H1 (cell line): ENCODE results near the gene SECISBP2. TPM values are rescaled to one million over a fixed set of nuclear protein-coding genes. Genes with fewer than 3 reads are reported as not detected.
A peak's percentile ranks its signal among the peaks of the same experiment; 100 is the strongest.

Source experiments
- CTCF ChIA-PET: fragments of 300-600 bp; sonication (Branson Sonifier 250); formaldehyde crosslinking; loops from one replicate; lab custom pipeline; 2021; ENCODE audit not compliant: partially characterized antibody; lab: Charles Lee
- POLR2A ChIA-PET: fragments of 300-600 bp; sonication (Branson Sonifier 250); formaldehyde crosslinking; loops from one replicate; lab custom pipeline; 2021; ENCODE audit warnings: inconsistent platforms; ENCODE audit not compliant: partially characterized antibody; lab: Charles Lee
- DNase-seq, 2 experiments: peaks; one replicate each; pipeline versions ENCODE4 v3.0.0 to v3.0.0-alpha.2; 2010 to 2022; ENCODE audit warnings: low spot score in 2 of 2, low read depth in 1 of 2, mixed read lengths in 1 of 2
- FAIRE-seq: peaks from 2 replicates; lab custom pipeline; 2011; peaks lifted over from hg19 to GRCh38; lab: Jason Lieb, UNC
- H2AFZ ChIP-seq: 2 replicates; pipeline ENCODE4 v1.8.1; 2012; ENCODE audit warnings: low read length, inconsistent platforms
- H2AK5ac ChIP-seq: 2 replicates; pipeline ENCODE4 v1.6.1; 2013; ENCODE audit warnings: low read depth, low read length
- H2BK120ac ChIP-seq: replicated peaks from 2 replicates; pipeline ENCODE3; 2013; ENCODE audit warnings: low read depth, low read length, inconsistent platforms
- H2BK12ac ChIP-seq: 2 replicates; pipeline ENCODE4 v1.6.1; 2013; ENCODE audit warnings: low read depth, low read length
- H2BK15ac ChIP-seq: 2 replicates; pipeline ENCODE4 v1.6.1; 2013; ENCODE audit warnings: low read length
- H2BK20ac ChIP-seq: 2 replicates; pipeline ENCODE4 v1.6.1; 2013; ENCODE audit warnings: low read length
- H2BK5ac ChIP-seq: 2 replicates; pipeline ENCODE4 v1.6.1; 2013; ENCODE audit warnings: low read depth, low read length
- H3K14ac ChIP-seq: 2 replicates; pipeline ENCODE4 v1.6.1; 2013; ENCODE audit warnings: inconsistent platforms; ENCODE audit not compliant: insufficient read length
- H3K18ac ChIP-seq: 2 replicates; pipeline ENCODE4 v1.6.1; 2013; ENCODE audit warnings: low read length; ENCODE audit errors: extremely low read depth
- H3K23ac ChIP-seq: 2 replicates; pipeline ENCODE4 v1.6.1; 2013; ENCODE audit warnings: inconsistent platforms; ENCODE audit not compliant: insufficient read length
- H3K23me2 ChIP-seq: 2 replicates; pipeline ENCODE4 v1.6.1; 2013; ENCODE audit warnings: low read depth, low read length
- H3K27ac ChIP-seq: 2 replicates; pipeline ENCODE4 v1.6.1; 2011; ENCODE audit warnings: low read depth, low read length, inconsistent platforms
- H3K27me3 ChIP-seq, 4 experiments: replicated peaks in 1 of 4; 1 replicate in 1 of 4; 2 replicates in 3 of 4; pipeline versions ENCODE4 v1.6.1 to v1.8.1; 2011 to 2013; ENCODE audit warnings: low read length in 3 of 4, mild to moderate bottlenecking in 3 of 4, inconsistent platforms in 2 of 4, mixed read lengths in 2 of 4, moderate library complexity in 1 of 4; ENCODE audit not compliant: control insufficient read depth in 3 of 4, insufficient read depth in 3 of 4; ENCODE audit errors: extremely low read depth in 1 of 4
- H3K36me3 ChIP-seq, 4 experiments: 2 replicates each; pipeline versions ENCODE4 v1.6.1 to v1.8.1; 2011 to 2013; ENCODE audit warnings: mild to moderate bottlenecking in 4 of 4, low read length in 3 of 4, moderate library complexity in 2 of 4, control low read depth in 1 of 4, inconsistent platforms in 1 of 4; ENCODE audit not compliant: insufficient read depth in 4 of 4, control insufficient read depth in 2 of 4
- H3K4ac ChIP-seq: replicated peaks from 2 replicates; pipeline ENCODE3; 2013; ENCODE audit warnings: low read length, low read depth, mixed read lengths, inconsistent platforms; ENCODE audit not compliant: insufficient read length
- H3K4me1 ChIP-seq, 4 experiments: replicated peaks in 1 of 4; 1 replicate in 1 of 4; 2 replicates in 3 of 4; pipeline versions ENCODE4 v1.6.1 to v1.8.1; 2011 to 2013; ENCODE audit warnings: low read length in 3 of 4, inconsistent platforms in 2 of 4, mixed read lengths in 1 of 4; ENCODE audit not compliant: insufficient read depth in 4 of 4, control insufficient read depth in 3 of 4
- H3K4me2 ChIP-seq, 2 experiments: 2 replicates each; pipeline versions ENCODE4 v1.6.1 to v1.8.1; 2011 to 2013; ENCODE audit warnings: low read depth in 2 of 2, low read length in 2 of 2, control low read depth in 1 of 2, inconsistent platforms in 1 of 2, mild to moderate bottlenecking in 1 of 2; ENCODE audit not compliant: insufficient read depth in 1 of 2
- H3K4me3 ChIP-seq, 4 experiments: fragments of 200-600, 300-600 bp in 1 of 4; sonication (generic), shearing (Covaris generic), sonication (Bioruptor Twin) in 1 of 4; 2 replicates each; pipeline versions ENCODE4 v1.5.1 to v1.8.1; 2011 to 2016; ENCODE audit warnings: low read length in 4 of 4, low read depth in 3 of 4, control low read depth in 2 of 4, inconsistent platforms in 2 of 4, mild to moderate bottlenecking in 2 of 4, mixed read lengths in 1 of 4, moderate library complexity in 1 of 4; ENCODE audit not compliant: insufficient read depth in 2 of 4; ENCODE audit errors: extremely low read depth in 1 of 4
- H3K56ac ChIP-seq: replicated peaks from 2 replicates; pipeline ENCODE3; 2013; ENCODE audit warnings: low read depth, mild to moderate bottlenecking, mixed read lengths, low read length, inconsistent platforms; ENCODE audit not compliant: insufficient read length
- H3K79me1 ChIP-seq: 2 replicates; pipeline ENCODE4 v1.6.1; 2013; ENCODE audit warnings: low read depth, low read length, control low read depth
- H3K79me2 ChIP-seq, 2 experiments: 2 replicates each; pipeline versions ENCODE4 v1.6.1 to v1.8.1; 2012 to 2013; ENCODE audit warnings: low read length in 2 of 2, mild to moderate bottlenecking in 2 of 2, inconsistent platforms in 1 of 2; ENCODE audit not compliant: insufficient read depth in 2 of 2, control insufficient read depth in 1 of 2
- H3K9ac ChIP-seq, 4 experiments: replicated peaks in 1 of 4; 1 replicate in 1 of 4; 2 replicates in 3 of 4; pipeline versions ENCODE4 v1.6.1 to v1.8.1; 2011 to 2013; ENCODE audit warnings: low read depth in 3 of 4, low read length in 3 of 4, control low read depth in 2 of 4, mild to moderate bottlenecking in 2 of 4, moderate library complexity in 2 of 4, inconsistent platforms in 1 of 4; ENCODE audit errors: extremely low read depth in 1 of 4
- H3K9me3 ChIP-seq, 2 experiments: 2 replicates each; pipeline versions ENCODE4 v1.6.1 to v1.8.1; 2012 to 2013; ENCODE audit warnings: mild to moderate bottlenecking in 2 of 2, moderate library complexity in 2 of 2, control low read depth in 1 of 2, inconsistent platforms in 1 of 2, low read depth in 1 of 2, low read length in 1 of 2, mixed read lengths in 1 of 2; ENCODE audit not compliant: insufficient read depth in 2 of 2
- H4K20me1 ChIP-seq, 2 experiments: replicated peaks in 1 of 2; 2 replicates each; pipeline versions ENCODE3 to v1.8.1; 2011 to 2013; ENCODE audit warnings: inconsistent platforms in 2 of 2, low read length in 2 of 2, mild to moderate bottlenecking in 1 of 2; ENCODE audit not compliant: insufficient read depth in 2 of 2, control insufficient read depth in 1 of 2
- H4K5ac ChIP-seq: 2 replicates; pipeline ENCODE4 v1.6.1; 2013; ENCODE audit warnings: low read length, low read depth, mixed read lengths, inconsistent platforms; ENCODE audit not compliant: insufficient read length
- H4K8ac ChIP-seq: 2 replicates; pipeline ENCODE4 v1.8.0; 2013; ENCODE audit warnings: mild to moderate bottlenecking, moderate library complexity, low read length, inconsistent platforms; ENCODE audit not compliant: insufficient read depth; ENCODE audit errors: extremely low read depth
- H4K91ac ChIP-seq: replicated peaks from 2 replicates; pipeline ENCODE3; 2013; ENCODE audit warnings: low read length, mixed read lengths, inconsistent platforms; ENCODE audit not compliant: insufficient read length
- ASH2L ChIP-seq: fragments of 200-600, 300-600 bp; sonication (generic); IDR thresholded peaks from one replicate; pipeline ENCODE4 v1.7.1; 2017; ENCODE audit warnings: low read length
- CEBPB ChIP-seq: IDR thresholded peaks from 2 replicates; pipeline ENCODE4 v1.6.1; 2012; ENCODE audit warnings: low read depth, low read length
- CHD1 ChIP-seq: IDR thresholded peaks from 2 replicates; pipeline ENCODE4 v1.6.1; 2012; ENCODE audit warnings: low read depth, low read length, improper control_type of control experiment
- CHD2 ChIP-seq: IDR thresholded peaks from 2 replicates; pipeline ENCODE4 v1.6.1; 2012; ENCODE audit warnings: low read length, improper control_type of control experiment
- CREB1 ChIP-seq: IDR thresholded peaks from 2 replicates; pipeline ENCODE4 v1.6.1; 2012; ENCODE audit warnings: inconsistent platforms
- FOSL1 ChIP-seq: IDR thresholded peaks from 2 replicates; pipeline ENCODE4 v1.6.1; 2011; ENCODE audit warnings: mild to moderate bottlenecking, low read depth, low read length, moderate library complexity; ENCODE audit not compliant: insufficient read depth
- GABPA ChIP-seq: IDR thresholded peaks from 2 replicates; pipeline ENCODE4 v1.6.1; 2011; ENCODE audit warnings: mild to moderate bottlenecking, low read length, moderate library complexity, borderline replicate concordance; ENCODE audit not compliant: insufficient read depth
- JUN ChIP-seq: IDR thresholded peaks from 2 replicates; pipeline ENCODE4 v1.6.1; 2011; ENCODE audit warnings: low read depth, mild to moderate bottlenecking, improper control_type of control experiment, low read length
- NRF1 ChIP-seq: IDR thresholded peaks from 2 replicates; pipeline ENCODE4 v1.6.1; 2011; ENCODE audit warnings: mild to moderate bottlenecking, low read depth, low read length, improper control_type of control experiment
- PHF8 ChIP-seq: fragments of 200-600 bp; sonication (generic); conservative IDR thresholded peaks from 2 replicates; pipeline ENCODE4 v1.7.1; 2012; ENCODE audit warnings: low read depth, mild to moderate bottlenecking, inconsistent platforms, low read length, moderate library complexity
- POU5F1 ChIP-seq: IDR thresholded peaks from 2 replicates; pipeline ENCODE4 v1.6.1; 2011; ENCODE audit warnings: low read depth, mild to moderate bottlenecking, low read length, moderate library complexity
- RXRA ChIP-seq: IDR thresholded peaks from 2 replicates; pipeline ENCODE4 v1.6.1; 2011; ENCODE audit warnings: low read depth, mild to moderate bottlenecking, low read length, moderate library complexity; ENCODE audit not compliant: insufficient read depth
- SIRT6 ChIP-seq: IDR thresholded peaks from one replicate; pipeline ENCODE4 v1.7.1; 2012; ENCODE audit warnings: low read length, inconsistent platforms
- SIX5 ChIP-seq: IDR thresholded peaks from 2 replicates; pipeline ENCODE4 v1.6.1; 2011; ENCODE audit warnings: mild to moderate bottlenecking, low read depth, low read length
- TBP ChIP-seq: IDR thresholded peaks from 2 replicates; pipeline ENCODE4 v1.6.1; 2011; ENCODE audit warnings: low read depth, low read length, improper control_type of control experiment
- TEAD4 ChIP-seq: IDR thresholded peaks from 2 replicates; pipeline ENCODE4 v1.6.1; 2012; ENCODE audit warnings: low read depth, low read length, inconsistent platforms, mixed read lengths
- WGBS, 2 experiments: shearing (Covaris generic) in 1 of 2; methylation state at CpG; one replicate each; pipeline versions ENCODE4 v1.1.6 to v1.1.7; 2013 to 2015; ENCODE audit warnings: low lambda C conversion rate in 2 of 2, mixed read lengths in 2 of 2, inconsistent platforms in 1 of 2, low coverage in 1 of 2, missing lambda C conversion rate in 1 of 2; ENCODE audit not compliant: insufficient replicate concordance in 2 of 2, insufficient coverage in 1 of 2, insufficient read length in 1 of 2; ENCODE audit errors: extremely low coverage in 1 of 2, missing lambda C conversion rate in 1 of 2; 5-methylcytosine and 5-hydroxymethylcytosine counted together
- polyA plus RNA-seq, 7 experiments: library from polyadenylated mRNA; depleted of rRNA in 3 of 7; stranded (reverse) in 5 of 7; unstranded in 2 of 7; fragments of >200 nt in 5 of 7; fragments of 200-250 nt in 2 of 7; gene quantifications; 1 replicate in 5 of 7; 2 replicates in 1 of 7; 4 replicates in 1 of 7; pipeline versions ENCODE4 v1.2.1 to v1.2.3, GENCODE V29; 2011 to 2013; ENCODE audit warnings: missing spikeins in 2 of 7, mixed read lengths in 2 of 7
- total RNA-seq: library from RNA; stranded (reverse); fragmentation: NEBNext Ultra II Directional; extraction: Animal tissue kit (Norgen Biotek cat#: 25700); gene quantifications from 2 replicates; pipeline ENCODE4 v1.2.1, GENCODE V29; 2021
- TF ChIP-seq, protein P1 (sequence below): IDR thresholded peaks from 2 replicates; pipeline ENCODE4 v1.6.1; 2012; ENCODE audit warnings: inconsistent platforms

Gene SECISBP2
- total and polyA plus RNA-seq, 2 of the 8 experiments (the other 6 are each of a cell fraction or from before 2014, with no cell fraction given) = 39.0 to 61.7 TPM

DNA sequence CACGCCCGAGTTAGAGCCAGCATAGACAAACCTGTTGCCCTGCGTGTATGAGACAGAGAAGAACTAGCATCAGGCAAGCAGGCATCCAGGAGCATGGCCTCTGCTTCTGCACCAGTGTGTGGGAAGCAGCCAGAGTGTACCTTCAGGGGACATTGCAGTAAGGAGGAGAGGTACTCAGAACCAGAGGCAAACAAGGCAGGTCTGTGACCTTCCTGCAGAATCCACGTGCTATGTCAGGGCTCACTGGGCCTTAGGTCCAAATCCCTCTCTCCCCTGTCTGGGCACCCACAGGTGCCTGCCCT, 63.0 kb downstream of the SECISBP2 start:
- 93% methylated on average over 4 of the region's 4 CpGs; no CpG with 5 or more reads in 1 of the 2 experiments for WGBS, 2 experiments
- TF ChIP-seq GABPA (no peak), TBP (no peak), CREB1 (no peak), CHD2 (no peak), PHF8 (no peak), ASH2L (no peak), NRF1 (no peak), RXRA (no peak), SIRT6 (no peak), SIX5 (no peak), JUN (no peak), CHD1 (no peak), TEAD4 (no peak), POU5F1 (no peak), CEBPB (no peak), FOSL1 (no peak)
- TF ChIP-seq, protein P1, sequence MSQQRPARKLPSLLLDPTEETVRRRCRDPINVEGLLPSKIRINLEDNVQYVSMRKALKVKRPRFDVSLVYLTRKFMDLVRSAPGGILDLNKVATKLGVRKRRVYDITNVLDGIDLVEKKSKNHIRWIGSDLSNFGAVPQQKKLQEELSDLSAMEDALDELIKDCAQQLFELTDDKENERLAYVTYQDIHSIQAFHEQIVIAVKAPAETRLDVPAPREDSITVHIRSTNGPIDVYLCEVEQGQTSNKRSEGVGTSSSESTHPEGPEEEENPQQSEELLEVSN = no peak

More for the DNA sequence above, 63.0 kb downstream of the SECISBP2 start:
- Histone ChIP-seq H2BK15ac (no peak overlapping the region), H3K9me3 (no peaks in the 10 kb centered on the region), H3K23me2 (no peaks in the 10 kb centered on the region), H3K14ac (no peak overlapping the region), H2AFZ (no peak overlapping the region), H3K4me1 (no peaks in the 10 kb centered on the region), H3K79me1 (no peaks in the 10 kb centered on the region), H3K4ac (peak overlapping the region; percentile 34), H4K8ac (no peak overlapping the region), H2BK5ac (no peak overlapping the region), H3K18ac (no peak overlapping the region), H2BK120ac (no peak overlapping the region), H4K5ac (no peak overlapping the region), H3K4me2 (no peak overlapping the region), H3K79me2 (no peaks in the 10 kb centered on the region), H3K36me3 (peaks cover 7 to 24% (median 12%) of the 10 kb centered on the region in 4 experiments; a peak in 6 of 8 replicates), H2BK12ac (no peak overlapping the region), H3K23ac (no peak overlapping the region), H3K4me3 (no peak overlapping the region), H3K9ac (no peak overlapping the region), H4K20me1 (peaks cover 4 to 12% of the 10 kb centered on the region in 2 experiments), H3K27me3 (no peaks in the 10 kb centered on the region), H2AK5ac (no peak overlapping the region), H4K91ac (no peak overlapping the region), H3K56ac (no peak overlapping the region), H3K27ac (no peak overlapping the region), H2BK20ac (no peak overlapping the region)
- CTCF ChIA-PET = interaction anchor here (2.0 kb wide), 1 partner anchor 48 kb away, joined by 6 read pairs; no protein-coding TSS in a partner anchor
- DNase-seq (no peak), FAIRE-seq (no peak)
- POLR2A ChIA-PET = no interaction called here
